DMS 273 treated with DMSO at 0.1 percent for 48 hours (cell line): ENCODE measurements around the gene CAP2.
"Not testable (repeated sequence)": the region's sequence is repeated elsewhere in the genome, so short reads cannot be mapped to it uniquely, and the experiment has no call there.

ENCODE experiments used
- DNase-seq: peaks from one replicate; lab custom pipeline; 2025; lab: John Stamatoyannopoulos, UW

The CAP2 gene

DNA sequence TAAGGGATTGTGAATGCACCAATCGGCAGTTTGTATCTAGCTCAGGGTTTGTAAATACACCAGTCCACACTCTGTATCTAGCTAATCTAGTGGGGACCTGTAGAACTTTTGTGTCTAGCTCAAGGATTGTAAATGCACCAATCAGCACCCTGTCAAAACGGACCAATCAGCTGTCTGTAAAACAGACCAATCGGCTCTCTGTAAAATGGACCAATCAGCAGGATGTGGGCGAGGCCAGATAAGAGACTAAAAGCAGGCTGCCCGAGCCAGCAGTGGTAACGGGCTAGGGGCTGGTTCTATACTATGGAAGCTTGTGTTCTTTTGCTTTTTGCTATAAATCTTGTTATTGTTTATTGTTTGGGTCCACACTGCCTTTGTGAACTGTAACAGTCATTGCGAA, 187.9 kb downstream of the CAP2 start:
- DNase-seq: not testable (repeated sequence)

DNA sequence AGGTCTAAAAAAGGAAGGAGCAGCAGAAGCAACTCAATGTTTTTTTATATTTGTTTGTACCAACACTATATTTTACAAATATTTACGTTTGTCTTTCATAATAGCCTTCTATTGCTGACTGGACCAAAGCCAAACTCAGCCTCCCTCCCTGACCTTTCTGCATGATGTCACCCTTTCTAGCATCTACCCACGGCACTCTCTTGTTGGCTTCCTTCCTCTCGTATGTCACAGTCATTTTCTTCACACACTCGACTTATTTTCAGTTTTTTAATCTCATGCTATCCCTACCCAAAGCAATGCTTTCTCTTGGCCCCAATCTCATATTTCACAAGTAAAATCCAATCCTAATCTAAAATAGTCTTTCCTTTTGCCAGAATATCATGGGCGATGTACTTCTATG, 190.4 kb downstream of the CAP2 start:
- no peak for DNase-seq

DNA sequence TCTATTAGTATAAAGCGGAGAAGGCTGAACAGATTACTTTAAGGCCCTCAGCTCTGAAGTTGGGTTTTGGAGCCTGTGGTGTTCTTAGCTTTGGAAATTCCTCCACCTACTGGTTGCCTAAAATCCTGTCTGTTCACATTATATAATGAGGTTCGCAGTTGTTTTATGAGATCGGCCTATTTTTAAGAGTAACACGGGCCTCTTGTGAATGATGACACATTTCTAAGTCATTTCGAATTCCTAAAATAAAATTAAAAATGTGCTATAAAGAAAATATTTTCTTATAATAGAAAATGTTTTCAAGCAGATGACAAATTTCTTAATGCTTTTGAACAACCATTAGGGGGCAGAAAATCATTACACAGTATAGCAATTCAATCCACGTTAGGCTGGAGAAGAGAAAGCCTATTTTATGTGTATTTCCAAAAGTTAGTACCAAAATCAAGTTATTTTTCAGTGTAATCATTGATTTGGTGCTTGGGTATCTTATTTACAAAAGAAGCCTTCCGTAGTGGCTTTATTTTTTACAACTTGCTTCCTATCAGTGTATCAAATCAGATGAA, 190.9 kb downstream of the CAP2 start:
- peak; percentile 68 for DNase-seq

DNA sequence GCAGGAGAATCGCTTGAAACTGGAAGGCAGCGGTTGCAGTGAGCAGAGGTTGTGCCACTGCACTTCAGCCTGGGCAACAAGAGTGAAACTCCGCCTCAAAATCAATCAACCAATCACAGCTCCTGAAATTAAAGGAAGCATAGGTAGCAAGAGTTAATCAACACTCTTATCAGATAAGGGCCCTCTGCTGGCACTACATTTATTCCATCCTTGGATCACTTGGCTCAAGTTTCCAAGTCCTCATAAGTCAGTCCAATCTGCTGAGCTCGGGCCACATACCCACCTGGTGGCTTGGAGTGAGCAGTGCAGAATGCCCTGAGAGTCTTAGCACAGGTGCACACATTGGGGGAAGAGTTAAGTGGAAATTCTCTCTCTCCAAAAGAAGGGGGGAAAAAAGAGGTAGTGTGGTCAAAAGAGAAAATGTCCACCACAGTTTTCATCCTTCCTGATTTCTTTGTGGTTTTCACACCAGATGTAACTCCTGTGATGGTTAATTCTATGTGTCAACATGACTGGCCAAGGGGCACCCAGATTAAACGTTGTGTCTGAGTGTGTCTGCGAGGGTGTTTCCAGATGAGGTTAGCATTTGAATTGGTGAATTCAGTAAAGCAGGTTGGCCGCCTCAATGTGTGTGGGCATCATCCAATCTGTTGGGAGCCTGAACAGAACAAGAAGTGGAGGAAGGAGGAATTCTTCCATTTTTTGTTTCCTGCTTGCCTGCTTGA, 192.5 kb downstream of the CAP2 start:
- peak; percentile 30 for DNase-seq

DNA sequence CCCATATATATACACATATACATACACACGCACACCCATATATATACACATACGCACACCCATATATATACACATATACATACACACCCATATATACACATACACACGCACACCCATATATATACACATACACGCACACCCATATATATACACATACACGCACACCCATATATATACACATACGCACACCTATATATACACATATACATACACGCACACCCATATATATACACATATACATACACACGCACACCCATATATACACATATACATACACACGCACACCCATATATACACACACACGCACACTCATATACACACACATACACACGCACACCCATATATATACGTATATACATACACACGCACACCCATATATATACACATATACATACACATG, 193.2 kb downstream of the CAP2 start:
- DNase-seq: not testable (repeated sequence)

DNA sequence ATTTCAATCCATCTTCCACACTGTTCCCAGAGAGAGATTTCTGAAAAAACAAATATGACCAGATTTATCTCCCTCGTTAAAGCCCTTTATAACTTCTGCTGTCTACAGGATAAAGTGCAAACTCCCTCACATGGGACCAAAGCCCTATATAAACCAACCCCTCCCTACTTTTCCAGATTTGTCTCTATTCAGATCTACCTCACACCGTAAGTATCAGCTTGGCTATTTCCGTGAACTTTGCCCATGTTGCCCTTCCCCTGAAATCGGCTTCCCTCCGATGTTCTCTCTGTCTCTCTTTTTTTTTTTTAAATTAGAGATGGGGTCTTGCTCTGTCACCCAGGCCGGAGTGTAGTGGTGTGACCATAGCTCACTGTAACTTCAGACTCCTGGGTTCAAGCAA, 194.6 kb downstream of the CAP2 start:
- DNase-seq: no peak

DNA sequence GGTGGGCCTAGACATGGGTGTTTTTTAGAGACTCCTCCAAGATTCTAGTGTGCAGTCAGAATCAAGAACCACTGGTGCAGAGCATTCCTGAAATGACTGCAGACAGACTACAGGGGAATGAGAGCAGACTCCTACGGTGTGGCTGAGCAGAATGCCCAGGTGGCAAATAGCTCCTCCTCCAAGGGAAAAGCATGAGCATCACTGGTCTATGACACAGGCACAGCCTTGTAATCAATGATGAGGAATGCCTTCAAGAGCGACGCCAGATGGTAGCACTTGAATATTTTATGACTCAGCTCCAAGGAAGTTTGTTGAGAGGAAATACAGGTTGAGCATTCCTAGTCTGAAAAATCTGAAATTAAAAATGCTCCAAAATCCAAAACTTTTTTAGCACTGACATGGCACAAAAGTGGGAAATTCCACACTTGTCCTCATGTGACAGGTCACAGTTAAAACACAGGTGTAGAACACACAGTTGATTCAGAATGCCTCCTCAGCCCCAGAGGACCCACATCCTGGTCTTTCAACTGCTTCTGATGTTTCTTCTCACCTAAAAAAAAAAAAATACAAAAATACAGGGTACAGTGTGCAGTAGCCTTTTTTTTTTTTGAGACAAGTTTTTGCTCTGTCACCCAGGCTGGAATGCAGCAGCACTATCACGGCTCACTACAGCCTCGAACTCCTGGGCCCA, 196.2 kb downstream of the CAP2 start:
- DNase-seq: peak; percentile 61

DNA sequence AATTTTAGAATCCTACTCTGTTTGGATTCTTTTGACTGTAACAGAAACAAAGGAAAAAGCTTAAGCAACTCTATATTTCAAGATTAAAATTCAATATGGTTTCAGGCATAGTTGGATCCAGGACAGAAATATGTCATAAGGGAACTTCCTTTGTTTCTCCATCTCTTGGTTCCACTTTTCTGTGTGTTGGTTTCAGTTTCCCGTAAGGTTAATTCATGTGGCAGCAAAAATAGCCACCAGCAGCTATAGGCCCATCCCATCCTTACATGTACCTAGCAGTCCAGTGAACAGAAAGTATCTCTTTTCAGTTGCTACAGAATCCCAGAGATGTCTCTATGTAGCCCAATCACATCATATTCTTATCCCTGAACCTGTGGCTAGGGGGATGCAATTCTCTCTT, 197.9 kb downstream of the CAP2 start:
- DNase-seq: no peak

DNA sequence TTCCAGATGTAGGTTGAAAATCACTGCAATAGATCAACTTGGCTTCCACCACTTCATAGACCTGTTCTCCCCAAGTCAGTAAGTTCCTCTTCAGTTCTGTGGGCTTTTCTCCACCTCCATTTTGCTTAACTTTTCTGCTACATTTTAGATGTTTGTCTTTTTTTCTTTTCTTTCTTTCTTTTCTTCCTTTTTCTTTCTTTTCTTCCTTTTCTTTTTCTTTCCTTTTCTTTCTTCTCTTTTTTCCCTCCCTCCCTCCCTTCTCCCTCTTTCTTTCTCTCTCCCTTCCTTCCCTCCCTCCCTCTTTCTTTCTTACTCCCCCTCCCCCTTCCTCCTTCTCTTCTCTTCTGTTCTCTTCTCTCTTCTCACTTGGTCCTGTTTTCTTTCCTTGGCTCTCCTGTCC, 199.9 kb downstream of the CAP2 start:
- no peak for DNase-seq

DNA sequence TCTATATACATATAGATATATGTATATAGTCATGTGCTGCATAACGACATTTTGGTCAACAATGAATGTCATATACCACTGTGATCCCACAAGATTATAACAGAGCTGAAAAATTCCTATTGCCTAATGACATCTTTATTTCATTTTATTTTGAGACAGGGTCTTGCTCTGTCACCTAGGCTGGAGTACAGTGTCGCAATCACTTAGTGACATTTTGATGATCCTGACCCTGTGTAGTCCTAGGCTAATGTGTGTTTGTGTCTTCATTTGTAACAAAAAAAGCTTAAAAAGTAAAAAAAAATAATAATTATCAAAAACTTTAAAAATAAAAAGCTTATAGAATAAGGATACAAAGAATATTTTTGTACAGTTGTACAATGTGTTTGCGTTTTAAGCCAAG, 202.7 kb downstream of the CAP2 start:
- no peak for DNase-seq

DNA sequence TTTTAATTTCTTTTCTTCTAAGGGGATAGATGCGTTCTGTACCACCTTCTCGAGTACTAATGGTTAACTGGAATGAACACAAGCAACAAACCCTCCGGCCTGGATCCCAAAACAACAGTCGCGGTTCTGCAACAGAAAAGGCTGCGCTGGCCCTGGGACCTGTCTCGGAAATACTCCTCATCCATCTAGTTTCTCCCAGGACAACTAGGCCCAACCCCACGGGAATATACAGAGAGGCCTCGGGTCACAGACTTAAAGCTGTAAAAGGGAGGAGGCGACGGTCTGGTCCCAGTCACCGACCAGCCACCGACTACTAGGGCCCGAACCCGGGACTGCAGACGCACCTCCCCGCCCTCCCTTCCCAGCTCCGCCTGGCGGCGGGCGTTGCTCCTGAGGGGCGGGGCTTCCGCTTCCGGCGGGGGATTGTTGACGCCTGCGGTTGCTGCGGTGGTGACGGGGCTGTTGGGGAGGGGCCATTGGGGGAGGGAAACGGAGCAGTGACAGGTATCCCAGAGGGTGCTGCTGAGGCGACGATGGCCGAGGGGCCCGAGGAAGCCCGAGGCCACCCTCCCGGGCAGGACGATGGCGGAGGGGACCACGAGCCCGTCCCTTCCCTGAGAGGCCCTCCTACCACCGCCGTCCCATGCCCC, 206.6 kb downstream of the CAP2 start, which contains the start of gene FAM8A1:
Gene FAM8A1, plus strand, starts transcription at position 426 of the 650 bp plus-strand sequence. Its CDS starts 108 bp downstream, at position 534.
- DNase-seq: peak; percentile 61

DNA sequence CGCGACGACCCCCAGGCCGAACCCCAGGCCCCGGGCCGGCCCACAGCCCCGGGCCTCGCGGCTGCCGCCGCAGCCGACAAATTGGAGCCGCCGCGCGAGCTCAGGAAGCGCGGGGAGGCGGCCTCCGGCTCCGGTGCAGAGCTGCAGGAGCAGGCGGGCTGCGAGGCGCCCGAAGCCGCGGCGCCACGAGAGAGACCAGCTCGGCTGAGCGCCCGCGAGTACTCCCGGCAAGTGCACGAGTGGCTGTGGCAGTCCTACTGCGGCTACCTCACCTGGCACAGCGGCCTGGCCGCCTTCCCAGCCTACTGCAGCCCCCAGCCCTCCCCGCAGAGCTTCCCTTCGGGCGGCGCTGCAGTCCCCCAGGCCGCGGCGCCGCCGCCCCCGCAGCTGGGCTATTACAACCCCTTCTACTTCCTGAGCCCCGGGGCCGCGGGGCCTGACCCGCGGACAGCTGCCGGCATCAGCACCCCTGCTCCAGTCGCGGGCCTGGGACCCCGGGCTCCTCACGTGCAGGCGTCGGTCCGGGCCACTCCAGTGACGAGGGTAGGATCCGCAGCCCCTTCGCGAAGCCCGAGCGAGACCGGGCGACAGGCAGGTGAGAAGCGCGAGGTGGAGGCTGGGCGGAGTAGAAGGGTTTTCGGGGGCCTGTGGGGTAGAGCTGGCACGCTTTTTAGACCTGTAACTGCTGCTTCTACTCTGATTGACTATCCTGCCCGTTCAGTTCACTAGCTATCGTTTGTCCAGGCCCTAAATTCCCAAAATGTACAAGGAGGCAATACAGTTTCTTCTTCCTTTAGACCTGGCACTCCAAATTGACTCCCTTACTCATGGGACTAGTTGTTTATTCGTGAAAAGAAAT, 207.4 kb downstream of the CAP2 start:
- no peak for DNase-seq

DNA sequence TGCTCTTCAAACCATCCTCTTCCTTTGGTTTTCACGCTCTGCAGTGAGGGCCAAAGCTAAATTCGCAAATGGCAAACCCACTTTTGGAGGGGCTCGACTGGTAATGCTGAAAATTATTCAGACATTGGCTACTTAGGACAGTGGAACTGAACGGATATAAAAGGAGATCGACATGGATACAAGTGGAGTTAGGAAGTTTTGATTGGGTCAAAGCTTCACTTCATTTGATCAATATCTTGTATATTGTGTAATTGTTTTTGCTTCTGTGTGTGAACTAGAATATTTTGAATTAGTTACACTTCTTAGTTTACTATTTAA, 207.9 kb downstream of the CAP2 start:
- DNase-seq: no peak

DNA sequence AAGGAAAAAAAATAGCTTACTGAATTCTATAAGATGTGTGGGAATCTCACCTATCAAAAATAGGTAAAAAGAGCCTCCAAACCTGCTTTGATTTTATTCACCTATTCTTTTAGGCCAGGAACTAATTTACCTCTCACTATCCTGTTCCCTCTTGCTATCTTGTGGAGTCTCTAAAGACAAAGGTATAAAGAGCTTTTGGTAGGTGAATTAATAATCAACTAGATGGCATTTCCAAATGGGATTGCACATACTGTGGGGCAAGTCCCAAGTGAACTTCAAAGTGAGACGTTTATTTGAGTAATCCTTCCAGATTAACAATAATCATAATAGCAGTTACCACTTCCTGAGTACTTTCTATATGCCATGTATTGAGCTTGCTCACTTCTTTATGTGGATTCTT, 209.5 kb downstream of the CAP2 start:
- DNase-seq: no peak

DNA sequence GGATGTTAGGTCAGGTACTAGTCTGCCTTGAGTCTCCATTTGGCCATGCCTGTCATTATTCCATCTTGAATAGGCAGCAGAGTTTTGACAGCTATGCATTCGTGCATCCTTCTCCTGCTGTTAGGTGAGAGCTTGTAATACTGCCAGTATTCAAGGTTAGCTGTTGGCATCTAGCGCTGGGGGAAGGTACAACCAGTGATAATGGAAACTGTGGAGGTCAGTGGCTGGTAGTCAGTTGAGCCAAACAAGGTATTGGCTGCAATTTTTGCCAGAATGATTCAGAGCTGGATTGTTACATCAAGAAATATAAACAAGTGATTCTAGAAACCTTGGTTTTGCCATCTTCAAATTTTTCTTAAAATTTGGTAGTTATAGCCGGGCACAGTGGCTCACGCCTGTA, 213.2 kb downstream of the CAP2 start:
- DNase-seq: no peak
